K562 (cell line): ENCODE measurements around the gene ZBED2. TPM values are rescaled to one million over a fixed set of nuclear protein-coding genes. Genes with fewer than 3 reads are reported as not detected.

Source experiments
- ATAC-seq: fragments of 200-7000 bp; cut with Tn5 transposase; 3 replicates; pipeline ENCODE4 v1.9.1; 2020; ENCODE audit warnings: moderate library complexity
- BruUV-seq: library from RNA; stranded (reverse); fragments of 400-500 nt; replicated peaks from 2 replicates; lab custom pipeline; 2021; lab: Mats Ljungman, UMichigan
- CTCF ChIA-PET: fragments of 300-600 bp; formaldehyde crosslinking; extraction: SDS; loops from one replicate; lab custom pipeline; 2021; ENCODE audit warnings: low intra/inter-chr PET ratio; lab: Yijun Ruan, JAX
- POLR2A ChIA-PET: fragments of 300-600, 350-650 bp; sonication (Branson Sonifier 250); formaldehyde crosslinking; extraction: SDS; loops from one replicate; lab custom pipeline; 2021; ENCODE audit warnings: antibody characterized with exemption, inconsistent platforms; lab: Yijun Ruan, JAX
- DNase-seq, 4 experiments: peaks; one replicate each; pipeline versions ENCODE4 v3.0.0 to v3.0.0-alpha.2; 2011 to 2018; ENCODE audit warnings: low spot score in 3 of 4, mixed read lengths in 3 of 4; ENCODE audit errors: extremely low read depth in 1 of 4
- FAIRE-seq: peaks from 2 replicates; lab custom pipeline; 2011; peaks lifted over from hg19 to GRCh38; lab: Jason Lieb, UNC
- H2AFZ ChIP-seq: 2 replicates; pipeline ENCODE4 v1.6.0; 2011; ENCODE audit warnings: low read depth, low read length, control low read depth, inconsistent platforms
- H3K27ac ChIP-seq: fragments of 200-600 bp; 3 replicates; pipeline ENCODE4 v1.8.0; 2011; ENCODE audit warnings: low read depth, mild to moderate bottlenecking, control low read depth, inconsistent platforms, low read length, moderate library complexity, mixed read lengths; ENCODE audit errors: extremely low read depth
- H3K27me3 ChIP-seq, 2 experiments: fragments of 300-600 bp in 1 of 2; 2 replicates in 1 of 2; 3 replicates in 1 of 2; pipeline versions ENCODE4 v1.6.0 to v1.8.0; 2011; ENCODE audit warnings: inconsistent platforms in 2 of 2, low read length in 2 of 2, mild to moderate bottlenecking in 1 of 2, mixed read lengths in 1 of 2, moderate library complexity in 1 of 2; ENCODE audit not compliant: control insufficient read depth in 2 of 2, insufficient read depth in 2 of 2
- H3K36me3 ChIP-seq: fragments of 300-600 bp; 3 replicates; pipeline ENCODE4 v1.8.0; 2011; ENCODE audit warnings: mild to moderate bottlenecking, low read length, inconsistent platforms; ENCODE audit not compliant: control insufficient read depth, insufficient read depth
- H3K4me1 ChIP-seq, 2 experiments: fragments of 200-600 bp in 1 of 2; replicated peaks in 1 of 2; 2 replicates in 1 of 2; 3 replicates in 1 of 2; pipeline versions ENCODE4 v1.5.1 to v1.8.0; 2011; ENCODE audit warnings: inconsistent platforms in 2 of 2, low read length in 2 of 2, mild to moderate bottlenecking in 1 of 2, mixed read lengths in 1 of 2, moderate library complexity in 1 of 2; ENCODE audit not compliant: control insufficient read depth in 2 of 2, insufficient read depth in 2 of 2
- H3K4me2 ChIP-seq: 2 replicates; pipeline ENCODE4 v1.6.1; 2011; ENCODE audit warnings: low read length, control low read depth, inconsistent platforms, mixed read lengths; ENCODE audit not compliant: insufficient read depth
- H3K4me3 ChIP-seq: fragments of 200-600 bp; sonication (generic), shearing (Covaris generic); 2 replicates; pipeline ENCODE4 v1.5.1; 2016; ENCODE audit warnings: control low read depth, inconsistent platforms
- H3K79me2 ChIP-seq: fragments of 200-600 bp; 3 replicates; pipeline ENCODE4 v1.8.0; 2011; ENCODE audit warnings: low read length, inconsistent platforms; ENCODE audit not compliant: control insufficient read depth, insufficient read depth
- H3K9ac ChIP-seq, 2 experiments: 2 replicates each; pipeline versions ENCODE4 v1.6.0 to v1.6.1; 2011; ENCODE audit warnings: low read depth in 2 of 2, low read length in 2 of 2, control low read depth in 1 of 2, inconsistent platforms in 1 of 2, mild to moderate bottlenecking in 1 of 2, mixed read lengths in 1 of 2; ENCODE audit not compliant: insufficient read depth in 1 of 2
- H3K9me1 ChIP-seq: one replicate; pipeline ENCODE4 v1.6.0; 2011; ENCODE audit warnings: inconsistent platforms, mild to moderate bottlenecking, low read length, moderate library complexity; ENCODE audit not compliant: control insufficient read depth, insufficient read depth
- H3K9me3 ChIP-seq: replicated peaks from 2 replicates; pipeline ENCODE4 v1.5.1; 2011; ENCODE audit warnings: low read depth, low read length, inconsistent platforms; ENCODE audit not compliant: control insufficient read depth, insufficient read depth
- H4K20me1 ChIP-seq: replicated peaks from 2 replicates; pipeline ENCODE4 v1.6.1; 2011; ENCODE audit warnings: low read length, inconsistent platforms, mixed read lengths; ENCODE audit not compliant: control insufficient read depth, insufficient read depth
- CHD2 ChIP-seq: IDR thresholded peaks from 2 replicates; pipeline ENCODE4 v1.6.1; 2011; ENCODE audit warnings: low read depth, low read length
- HINFP ChIP-seq: fragments of 450-650 bp; conservative IDR thresholded peaks from 2 replicates; pipeline ENCODE4 v1.6.1; 2016; ENCODE audit warnings: missing genetic modification characterization, low read depth, mild to moderate bottlenecking, control low read depth, missing compliant biosample characterization
- HOMEZ ChIP-seq: fragments of 250-450 bp; sonication (Bioruptor Pico); IDR thresholded peaks from 2 replicates; pipeline ENCODE4 v1.4.0; 2020; ENCODE audit warnings: mild to moderate bottlenecking, moderate library complexity
- MNT ChIP-seq, 2 experiments: fragments of 450-650 bp; conservative IDR thresholded peaks; 2 replicates each; pipeline ENCODE4 v1.6.1; 2017; ENCODE audit warnings: mild to moderate bottlenecking in 2 of 2, moderate library complexity in 2 of 2
- RAD21 ChIP-seq, 2 experiments: fragments of 250-450 bp in 1 of 2; fragments of 450-650 bp in 1 of 2; sonication (Bioruptor Pico) in 1 of 2; formaldehyde crosslinking in 1 of 2; IDR thresholded peaks in 1 of 2; conservative IDR thresholded peaks in 1 of 2; 2 replicates each; pipeline versions ENCODE4 v1.4.0 to v1.8.0; 2020 to 2022; ENCODE audit warnings: mild to moderate bottlenecking in 2 of 2, moderate library complexity in 1 of 2
- SMARCA4 ChIP-seq: fragments of 450-650 bp; IDR thresholded peaks from 2 replicates; pipeline ENCODE4 v1.6.1; 2016
- TEAD1 ChIP-seq, 2 experiments: fragments of 450-650 bp in 1 of 2; sonication (generic) in 1 of 2; formaldehyde crosslinking; IDR thresholded peaks; 2 replicates each; pipeline versions ENCODE4 v1.4.0 to v1.8.0; 2020 to 2022; ENCODE audit warnings: mild to moderate bottlenecking in 2 of 2, missing genetic modification reagents in 1 of 2
- ZNF778 ChIP-seq: fragments of 450-650 bp; formaldehyde crosslinking; IDR thresholded peaks from 2 replicates; pipeline ENCODE4 v1.4.0; 2020; ENCODE audit warnings: mild to moderate bottlenecking, moderate library complexity
- ZZZ3 ChIP-seq: fragments of 450-650 bp; IDR thresholded peaks from 2 replicates; pipeline ENCODE4 v1.6.1; 2016; ENCODE audit warnings: antibody characterized with exemption, mild to moderate bottlenecking, moderate library complexity
- WGBS: fragments of 100-300 bp; shearing (Covaris generic); methylation state at CpG from one replicate; pipeline ENCODE4 v1.1.6; 2016; ENCODE audit warnings: low coverage, mixed read lengths; ENCODE audit not compliant: insufficient coverage; ENCODE audit errors: missing lambda C conversion rate; 5-methylcytosine and 5-hydroxymethylcytosine counted together
- in situ Hi-C: fragments of 300-500 bp; cut with MboI; formaldehyde crosslinking; loops from 4 replicates; pipeline ENCODE4 v1.15.0; 2018; ENCODE audit warnings: inconsistent platforms, mixed read lengths
- intact Hi-C: fragments of 100-400 bp; cut with micrococcal nuclease; formaldehyde crosslinking; loops from 2 replicates; pipeline ENCODE4 v1.14.2; 2022
- polyA plus RNA-seq, 8 experiments: library from polyadenylated mRNA; depleted of rRNA in 4 of 8; stranded (reverse) in 5 of 8; unstranded in 3 of 8; fragments of >200 nt; fragmentation: Nextera tagmentation in 2 of 8; fragmentation: Illumina TruSeq in 1 of 8; extraction: Ambion mirVana in 2 of 8; extraction: Trizol in 1 of 8; gene quantifications; 2 replicates each; pipeline versions ENCODE4 v1.2.1 to v1.2.3, GENCODE V29; 2011 to 2014; ENCODE audit warnings: inconsistent platforms in 1 of 8, missing spikeins in 1 of 8
- total RNA-seq, 7 experiments: library from RNA; depleted of rRNA in 6 of 7; stranded (reverse); fragments of >200 nt in 6 of 7; fragmentation: Illumina TruSeq in 2 of 7; extraction: Trizol in 2 of 7; gene quantifications; 2 replicates each; pipeline versions ENCODE4 v1.2.1 to v1.2.3, GENCODE V29; 2011 to 2021; ENCODE audit warnings: low replicate concordance in 1 of 7
- TF ChIP-seq, protein P1 (sequence below): fragments of 250-450 bp; sonication (Bioruptor Pico); IDR thresholded peaks from 2 replicates; pipeline ENCODE4 v1.4.0; 2020
- TF ChIP-seq, protein P2 (sequence below), 3 experiments: fragments of 200-800 bp in 1 of 3; sonication (Bioruptor generic) in 1 of 3; sonication (generic) in 1 of 3; formaldehyde crosslinking in 1 of 3; IDR thresholded peaks; 2 replicates each; pipeline versions ENCODE4 v1.6.1 to v1.8.0; 2016 to 2022; ENCODE audit warnings: mild to moderate bottlenecking in 2 of 3, missing compliant biosample characterization in 2 of 3, missing genetic modification characterization in 2 of 3, missing genetic modification reagents in 1 of 3
- TF ChIP-seq, protein P3 (sequence below): IDR thresholded peaks from 2 replicates; pipeline ENCODE4 v1.6.1; 2012; ENCODE audit warnings: low read depth, low read length, improper control_type of control experiment, borderline replicate concordance

The ZBED2 gene
- total and polyA plus RNA-seq, 9 of the 15 experiments (the other 6 are each of a cell fraction or from before 2014, with no cell fraction given): 0.11 TPM; not detected in 8

DNA sequence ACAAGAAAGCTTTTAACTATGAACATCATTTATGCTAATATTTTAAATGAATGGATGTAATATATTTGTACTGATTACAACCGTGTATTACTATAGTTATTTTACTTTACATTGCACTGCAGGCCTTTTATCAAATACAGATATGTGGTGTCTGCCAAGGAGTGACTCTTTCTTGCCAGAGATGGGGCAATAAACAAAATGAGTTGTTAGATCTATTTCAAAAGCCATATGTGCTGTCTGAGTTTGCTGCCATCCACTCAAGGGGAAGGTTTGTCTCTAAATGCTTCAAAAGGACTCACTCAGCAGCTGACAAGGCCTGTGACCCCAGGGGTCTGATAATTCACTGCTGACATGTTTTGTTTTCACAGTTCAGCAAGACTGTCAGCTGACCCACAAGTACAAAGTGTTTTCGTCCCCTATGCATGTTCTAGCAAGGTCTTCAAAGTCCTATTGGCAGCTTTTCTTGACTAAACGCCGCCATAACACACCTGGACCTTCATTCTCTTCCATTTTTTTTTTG lies 41.3 kb upstream of the ZBED2 start:
- Histone ChIP-seq H3K9ac (no peak overlapping the region), H2AFZ (no peak overlapping the region), H3K36me3 (no peaks in the 10 kb centered on the region), H3K4me2 (no peak overlapping the region), H3K9me1 (no peaks in the 10 kb centered on the region), H3K27me3 (no peaks in the 10 kb centered on the region), H3K9me3 (no peaks in the 10 kb centered on the region), H4K20me1 (no peaks in the 10 kb centered on the region), H3K27ac (no peak overlapping the region), H3K79me2 (no peaks in the 10 kb centered on the region), H3K4me1 (no peaks in the 10 kb centered on the region), H3K4me3 (no peak overlapping the region)
- ChIA-PET POLR2A (no interaction called here), CTCF (no interaction called here)
- FAIRE-seq (no peak), ATAC-seq (no peak), DNase-seq (no peak)
- BruUV-seq: no TSS peak
- in situ Hi-C loops: no loop called here
- WGBS: 3% methylated on average over 3 of the region's 4 CpGs
- intact Hi-C loops: no loop called here
- TF ChIP-seq TEAD1 (CRISPR knock-in tag; IDR thresholded peaks at IDR 0.05) (no peak), MNT (conservative IDR thresholded peaks at IDR 0.05) (no peak), RAD21 (CRISPR knock-in tag; conservative IDR thresholded peaks at IDR 0.05 in 1 of 2, IDR thresholded peaks at IDR 0.05 in 1 of 2) (no peak), ZNF778 (CRISPR knock-in tag) (no peak), HOMEZ (CRISPR knock-in tag) (no peak), ZZZ3 (no peak), CHD2 (no peak), SMARCA4 (no peak), HINFP (tag) (no peak)
- TF ChIP-seq, protein P1, sequence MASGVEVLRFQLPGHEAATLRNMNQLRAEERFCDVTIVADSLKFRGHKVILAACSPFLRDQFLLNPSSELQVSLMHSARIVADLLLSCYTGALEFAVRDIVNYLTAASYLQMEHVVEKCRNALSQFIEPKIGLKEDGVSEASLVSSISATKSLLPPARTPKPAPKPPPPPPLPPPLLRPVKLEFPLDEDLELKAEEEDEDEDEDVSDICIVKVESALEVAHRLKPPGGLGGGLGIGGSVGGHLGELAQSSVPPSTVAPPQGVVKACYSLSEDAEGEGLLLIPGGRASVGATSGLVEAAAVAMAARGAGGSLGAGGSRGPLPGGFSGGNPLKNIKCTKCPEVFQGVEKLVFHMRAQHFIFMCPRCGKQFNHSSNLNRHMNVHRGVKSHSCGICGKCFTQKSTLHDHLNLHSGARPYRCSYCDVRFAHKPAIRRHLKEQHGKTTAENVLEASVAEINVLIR (CRISPR knock-in tag): no peak
- TF ChIP-seq, protein P2, sequence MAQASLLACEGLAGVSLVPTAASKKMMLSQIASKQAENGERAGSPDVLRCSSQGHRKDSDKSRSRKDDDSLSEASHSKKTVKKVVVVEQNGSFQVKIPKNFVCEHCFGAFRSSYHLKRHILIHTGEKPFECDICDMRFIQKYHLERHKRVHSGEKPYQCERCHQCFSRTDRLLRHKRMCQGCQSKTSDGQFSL (CRISPR knock-in tag; IDR thresholded peaks at IDR 0.05): no peak
- TF ChIP-seq, protein P2 (tag; IDR thresholded peaks at IDR 0.05): no peak
- TF ChIP-seq, protein P3, sequence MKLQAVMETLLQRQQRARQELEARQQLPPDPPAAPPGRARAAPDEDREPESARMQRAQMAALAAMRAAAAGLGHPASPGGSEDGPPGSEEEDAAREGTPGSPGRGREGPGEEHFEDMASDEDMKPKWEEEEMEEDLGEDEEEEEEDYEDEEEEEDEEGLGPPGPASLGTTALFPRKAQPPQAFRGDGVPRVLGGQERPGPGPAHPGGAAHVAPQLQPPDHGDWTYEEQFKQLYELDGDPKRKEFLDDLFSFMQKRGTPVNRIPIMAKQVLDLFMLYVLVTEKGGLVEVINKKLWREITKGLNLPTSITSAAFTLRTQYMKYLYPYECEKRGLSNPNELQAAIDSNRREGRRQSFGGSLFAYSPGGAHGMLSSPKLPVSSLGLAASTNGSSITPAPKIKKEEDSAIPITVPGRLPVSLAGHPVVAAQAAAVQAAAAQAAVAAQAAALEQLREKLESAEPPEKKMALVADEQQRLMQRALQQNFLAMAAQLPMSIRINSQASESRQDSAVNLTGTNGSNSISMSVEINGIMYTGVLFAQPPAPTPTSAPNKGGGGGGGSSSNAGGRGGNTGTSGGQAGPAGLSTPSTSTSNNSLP: no peak
